ENCODE results near the gene AMDHD1. TPM values are rescaled to one million over a fixed set of nuclear protein-coding genes. Genes with fewer than 3 reads are reported as not detected.

AMDHD1 gene
- total and polyA plus RNA-seq, 3 donors from 2014 or later: 0.67 to 4.0 (median 2.0) TPM

GRCh38 chr12:95982602-95983001 lies 39.5 kb downstream of the AMDHD1 start:
- no peak for DNase-seq
- WGBS, 2 donors: 92 to 94% methylated on average over 1 of the region's 1 CpG
- intact Hi-C loops (cut with DNase I; ENCODE audit: low total_unique reads): no loop called here

GRCh38 chr12:95984682-95985081 lies 41.6 kb downstream of the AMDHD1 start:
- 84 to 94% methylated on average over 1 of the region's 1 CpG for WGBS, 2 donors
- no peak for DNase-seq
- no peaks in the 10 kb centered on the region for H3K9me3 ChIP-seq
- H3K36me3 ChIP-seq (ENCODE audit: low read depth, missing control alignments): no peaks in the 10 kb centered on the region
- H3K4me1 ChIP-seq: no peaks in the 10 kb centered on the region
- TF ChIP-seq POLR2A (IDR thresholded peaks at IDR 0.05): no peak
- no peak for TF ChIP-seq CTCF (IDR thresholded peaks at IDR 0.05)
- intact Hi-C loops (cut with DNase I; ENCODE audit: low total_unique reads): no loop called here
- H3K4me3 ChIP-seq: no peak overlapping the region
- H3K27ac ChIP-seq: no peak overlapping the region
- H3K27me3 ChIP-seq: no peaks in the 10 kb centered on the region

More at GRCh38 chr12:95982602-95983001, 39.5 kb downstream of the AMDHD1 start:
- no peaks in the 10 kb centered on the region for H3K27me3 ChIP-seq
- no peaks in the 10 kb centered on the region for H3K4me1 ChIP-seq
- H3K27ac ChIP-seq: no peak overlapping the region
- H3K36me3 ChIP-seq (ENCODE audit: low read depth, missing control alignments): no peaks in the 10 kb centered on the region
- no peak for TF ChIP-seq CTCF (IDR thresholded peaks at IDR 0.05)
- TF ChIP-seq POLR2A (IDR thresholded peaks at IDR 0.05): no peak
- no peaks in the 10 kb centered on the region for H3K9me3 ChIP-seq
- no peak overlapping the region for H3K4me3 ChIP-seq

- Histone ChIP-seq H3K4me3 (no peak overlapping the region), H3K9me3 (no peaks in the 10 kb centered on the region), H3K27ac (no peak overlapping the region), H3K27me3 (no peaks in the 10 kb centered on the region), H3K4me1 (no peaks in the 10 kb centered on the region), H3K36me3 (ENCODE audit: low read depth, missing control alignments) (no peaks in the 10 kb centered on the region)
- no peak for DNase-seq
- no peak for TF ChIP-seq CTCF (IDR thresholded peaks at IDR 0.05)
- TF ChIP-seq POLR2A (IDR thresholded peaks at IDR 0.05): no peak
- WGBS, 2 donors: 82 to 90% methylated on average over 14 of the region's 14 CpGs
- intact Hi-C loops (cut with DNase I; ENCODE audit: low total_unique reads): no loop called here
Observed at GRCh38 chr12:95986635-95987570, 43.8 kb downstream of the AMDHD1 start.

- H3K9me3 ChIP-seq: no peaks in the 10 kb centered on the region
- no peaks in the 10 kb centered on the region for H3K4me1 ChIP-seq
- 78 to 86% methylated on average over 11 of the region's 11 CpGs for WGBS, 2 donors
- no peak overlapping the region for H3K27ac ChIP-seq
- no peaks in the 10 kb centered on the region for H3K27me3 ChIP-seq
- no peak for DNase-seq
- H3K36me3 ChIP-seq (ENCODE audit: low read depth, missing control alignments): no peaks in the 10 kb centered on the region
- intact Hi-C loops (cut with DNase I; ENCODE audit: low total_unique reads): no loop called here
- no peak overlapping the region for H3K4me3 ChIP-seq
- TF ChIP-seq POLR2A (IDR thresholded peaks at IDR 0.05) (no peak), CTCF (IDR thresholded peaks at IDR 0.05) (no peak)
Observed at GRCh38 chr12:95988506-95989275, 45.6 kb downstream of the AMDHD1 start.

All from testis (tissue), 3 donors.